OCI-LY7 (cell line): Measurements from ENCODE around the gene VPS9D1.

Experiments used
- CTCF ChIP-seq: fragments of 200-600 bp; sonication (generic); conservative IDR thresholded peaks from 2 replicates; pipeline ENCODE4 v1.5.1; 2014; ENCODE audit warnings: mild to moderate bottlenecking, antibody characterized with exemption, low read length, moderate library complexity, mixed read lengths
- EZH2phosphoT487 ChIP-seq: fragments of 200-600 bp; sonication (generic); IDR thresholded peaks from 2 replicates; pipeline ENCODE4 v1.6.1; 2018; ENCODE audit warnings: low read depth, borderline replicate concordance, mild to moderate bottlenecking, mixed run types, antibody characterized with exemption, low read length, moderate library complexity, mixed read lengths

GRCh38 chr16:89668790-89669158 is 51.9 kb downstream of the VPS9D1 start:
- TF ChIP-seq CTCF, result no peak
- TF ChIP-seq EZH2phosphoT487, result no peak
